Measurements from ENCODE around the gene TACC2.

GRCh38 chr10:122045212-122045611 is 56.2 kb downstream of the TACC2 start:
- TF ChIP-seq CTCF (conservative IDR thresholded peaks at IDR 0.05) (no peak), ZFX (IDR thresholded peaks at IDR 0.05) (no peak)
